ENCODE data around the gene CEP295NL.

Gene CEP295NL

DNA sequence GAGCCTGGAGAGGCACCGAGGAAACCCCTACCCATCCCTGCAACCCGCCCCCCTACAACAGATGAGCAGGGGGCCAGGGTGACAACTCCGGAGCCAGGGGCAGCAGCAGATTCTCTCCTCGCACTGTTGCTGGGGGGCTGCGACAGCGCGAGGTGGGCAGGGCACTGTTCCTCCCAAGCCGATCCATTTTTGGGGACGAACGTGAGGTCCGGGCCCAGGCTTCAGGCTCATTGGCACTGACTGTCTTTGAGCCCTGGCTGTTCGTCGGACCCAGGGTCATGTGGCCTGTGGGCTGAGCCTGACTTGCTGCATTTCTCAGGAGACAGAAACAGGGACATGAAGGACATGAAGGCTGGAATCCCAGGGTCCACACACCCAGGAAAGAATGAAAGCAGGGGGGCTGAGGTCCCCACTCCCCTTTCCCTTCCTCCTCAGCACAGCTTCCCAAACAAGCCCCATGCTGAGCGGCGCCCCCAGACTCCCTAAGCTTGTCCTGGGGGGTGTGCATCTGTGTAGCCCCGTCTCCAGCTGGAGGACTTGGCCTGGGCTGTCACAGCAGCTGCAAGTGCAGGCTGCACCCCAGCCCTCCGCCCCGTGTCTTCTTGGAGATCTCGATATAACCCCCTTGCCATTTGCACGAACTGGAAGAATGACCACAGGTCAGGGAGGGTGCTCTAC lies 18.7 kb downstream of the CEP295NL start:
- peaks cover under 1% of the 10 kb centered on the region; the same call in 1 of the 2 replicates for H3K27me3 ChIP-seq (replicated peaks; ENCODE audit: control insufficient read depth, insufficient read depth, low read length)
- DNase-seq (ENCODE audit: extremely low read depth, insufficient read length) = no peak
- TF ChIP-seq, protein P1, sequence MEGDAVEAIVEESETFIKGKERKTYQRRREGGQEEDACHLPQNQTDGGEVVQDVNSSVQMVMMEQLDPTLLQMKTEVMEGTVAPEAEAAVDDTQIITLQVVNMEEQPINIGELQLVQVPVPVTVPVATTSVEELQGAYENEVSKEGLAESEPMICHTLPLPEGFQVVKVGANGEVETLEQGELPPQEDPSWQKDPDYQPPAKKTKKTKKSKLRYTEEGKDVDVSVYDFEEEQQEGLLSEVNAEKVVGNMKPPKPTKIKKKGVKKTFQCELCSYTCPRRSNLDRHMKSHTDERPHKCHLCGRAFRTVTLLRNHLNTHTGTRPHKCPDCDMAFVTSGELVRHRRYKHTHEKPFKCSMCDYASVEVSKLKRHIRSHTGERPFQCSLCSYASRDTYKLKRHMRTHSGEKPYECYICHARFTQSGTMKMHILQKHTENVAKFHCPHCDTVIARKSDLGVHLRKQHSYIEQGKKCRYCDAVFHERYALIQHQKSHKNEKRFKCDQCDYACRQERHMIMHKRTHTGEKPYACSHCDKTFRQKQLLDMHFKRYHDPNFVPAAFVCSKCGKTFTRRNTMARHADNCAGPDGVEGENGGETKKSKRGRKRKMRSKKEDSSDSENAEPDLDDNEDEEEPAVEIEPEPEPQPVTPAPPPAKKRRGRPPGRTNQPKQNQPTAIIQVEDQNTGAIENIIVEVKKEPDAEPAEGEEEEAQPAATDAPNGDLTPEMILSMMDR (IDR thresholded peaks at IDR 0.05; ENCODE audit: insufficient read depth, low read length, poor library complexity, severe bottlenecking) = no peak
- H3K4me3 ChIP-seq (replicated peaks; ENCODE audit: low read depth, low read length) = no peak overlapping the region
- H3K36me3 ChIP-seq (ENCODE audit: control insufficient read depth, insufficient read depth, low read length) = no peaks in the 10 kb centered on the region

DNA sequence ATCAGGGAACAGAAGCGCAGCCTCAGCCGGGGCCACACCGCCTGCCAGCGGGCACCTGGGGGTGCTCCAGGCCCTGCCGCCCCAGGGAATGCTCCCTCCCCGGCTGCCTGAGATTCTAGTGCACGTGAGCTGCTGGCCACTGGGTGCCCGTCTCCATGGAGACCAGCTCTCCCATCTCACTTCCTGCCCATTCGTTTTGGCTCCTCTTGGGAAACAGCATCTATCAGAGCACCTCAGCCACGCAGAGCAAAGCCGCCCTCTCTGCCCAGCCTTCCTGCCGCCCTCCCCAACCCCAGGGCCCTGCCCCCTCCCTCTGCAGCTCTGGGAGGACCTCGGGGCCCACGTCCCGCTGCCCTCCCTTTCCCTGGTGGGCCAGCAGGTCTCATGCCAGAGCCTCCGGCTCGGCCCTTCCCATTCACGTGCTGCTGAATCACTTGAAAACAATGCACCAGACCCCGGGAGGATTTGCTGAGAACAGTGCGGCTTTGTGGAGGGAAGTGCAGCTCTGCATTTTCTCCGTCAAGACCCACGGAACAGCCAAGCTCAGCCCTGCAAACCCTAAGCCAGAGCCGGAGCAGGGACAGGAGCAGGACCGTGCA lies 19.4 kb downstream of the CEP295NL start:
- DNase-seq (ENCODE audit: extremely low read depth, insufficient read length) = no peak
- peaks cover 3% of the 10 kb centered on the region for H3K27me3 ChIP-seq (replicated peaks; ENCODE audit: control insufficient read depth, insufficient read depth, low read length)
- H3K36me3 ChIP-seq (ENCODE audit: control insufficient read depth, insufficient read depth, low read length) = no peaks in the 10 kb centered on the region
- TF ChIP-seq, protein P1 (IDR thresholded peaks at IDR 0.05; ENCODE audit: insufficient read depth, low read length, poor library complexity, severe bottlenecking) = no peak
- no peak overlapping the region for H3K4me3 ChIP-seq (replicated peaks; ENCODE audit: low read depth, low read length)

DNA sequence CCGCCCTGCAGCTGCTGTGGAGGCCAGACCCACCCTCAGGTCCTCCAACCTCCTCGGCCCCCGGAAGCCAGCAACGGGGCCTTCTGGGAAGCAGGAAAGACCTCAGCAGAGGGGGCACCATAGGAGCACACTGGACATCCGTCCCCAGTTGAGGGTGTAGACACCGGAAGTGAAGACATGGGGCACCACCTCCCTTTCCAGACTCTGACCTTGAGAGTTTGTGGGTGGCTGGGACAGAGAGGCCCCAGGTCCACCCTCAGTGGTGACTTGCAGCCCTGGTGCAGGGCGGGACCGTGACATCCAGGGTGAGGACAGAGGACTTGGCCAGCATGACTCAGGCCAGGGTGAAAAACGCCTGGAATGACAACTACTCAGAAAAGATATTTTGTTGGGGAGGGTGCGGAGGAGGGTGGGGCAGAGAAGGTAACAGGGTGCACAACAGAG lies 19.9 kb downstream of the CEP295NL start:
- H3K27me3 ChIP-seq (replicated peaks; ENCODE audit: control insufficient read depth, insufficient read depth, low read length) = peaks cover 3% of the 10 kb centered on the region
- DNase-seq (ENCODE audit: extremely low read depth, insufficient read length) = no peak
- TF ChIP-seq, protein P1 (IDR thresholded peaks at IDR 0.05; ENCODE audit: insufficient read depth, low read length, poor library complexity, severe bottlenecking) = no peak
- H3K4me3 ChIP-seq (replicated peaks; ENCODE audit: low read depth, low read length) = no peak overlapping the region
- no peaks in the 10 kb centered on the region for H3K36me3 ChIP-seq (ENCODE audit: control insufficient read depth, insufficient read depth, low read length)

DNA sequence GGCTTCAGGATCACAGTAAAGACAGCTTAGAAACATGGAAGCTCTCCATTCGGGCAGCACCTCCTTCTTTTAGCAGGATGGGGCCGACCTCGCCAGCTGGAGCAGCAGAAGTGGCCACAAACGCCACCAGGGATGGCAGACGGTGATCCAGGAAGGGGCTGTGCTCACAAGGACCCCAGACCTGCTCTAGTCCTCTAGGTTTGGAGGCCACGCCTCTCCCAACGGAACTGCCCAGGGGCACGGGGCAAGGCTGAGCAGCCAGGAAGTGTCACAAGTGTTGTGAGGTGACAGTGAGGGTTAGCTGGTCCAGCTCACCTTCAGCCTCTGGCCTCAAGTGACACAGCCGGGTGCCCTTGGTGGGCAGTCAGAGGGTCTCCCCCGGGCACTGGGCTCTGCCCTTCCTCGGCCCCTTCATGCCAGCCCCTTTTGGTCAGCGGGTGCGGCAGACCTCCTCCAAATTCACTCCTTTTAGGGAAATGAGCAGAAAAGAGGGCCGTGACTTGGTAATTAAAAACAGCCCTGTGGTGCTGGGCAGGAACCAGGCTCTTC lies 20.4 kb downstream of the CEP295NL start:
- Histone ChIP-seq H3K36me3 (ENCODE audit: control insufficient read depth, insufficient read depth, low read length) (no peaks in the 10 kb centered on the region), H3K4me3 (replicated peaks; ENCODE audit: low read depth, low read length) (no peak overlapping the region), H3K27me3 (replicated peaks; ENCODE audit: control insufficient read depth, insufficient read depth, low read length) (peaks cover 3% of the 10 kb centered on the region)
- no peak for DNase-seq (ENCODE audit: extremely low read depth, insufficient read length)
- TF ChIP-seq, protein P1 (IDR thresholded peaks at IDR 0.05; ENCODE audit: insufficient read depth, low read length, poor library complexity, severe bottlenecking) = no peak

DNA sequence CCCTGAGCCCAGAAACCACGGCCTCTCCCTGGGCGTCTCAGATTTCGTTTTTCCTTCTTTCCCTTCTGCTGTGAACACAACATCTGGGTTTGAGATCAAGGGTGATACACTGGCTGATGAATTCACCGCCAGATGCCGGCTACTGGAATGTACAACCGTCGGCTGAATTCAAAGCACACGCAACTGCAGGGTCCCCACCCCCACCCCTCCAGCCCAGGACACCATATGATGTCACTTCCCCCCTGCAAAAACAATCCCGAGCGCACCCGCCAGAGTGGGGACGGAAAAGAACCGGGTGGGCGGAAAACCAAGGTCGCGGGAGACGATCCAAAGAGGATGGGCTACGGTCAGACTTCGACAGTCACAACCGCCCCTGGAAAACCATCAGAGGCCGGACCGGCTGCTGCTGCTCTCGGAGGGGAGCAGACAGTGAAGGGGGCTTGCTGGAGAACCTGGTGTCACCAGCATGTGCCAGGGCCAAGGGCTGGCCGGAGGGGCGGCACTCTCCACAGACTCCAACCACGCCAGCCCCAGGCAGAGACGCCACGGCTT lies 23.3 kb downstream of the CEP295NL start:
- Histone ChIP-seq H3K36me3 (ENCODE audit: control insufficient read depth, insufficient read depth, low read length) (no peaks in the 10 kb centered on the region), H3K27me3 (replicated peaks; ENCODE audit: control insufficient read depth, insufficient read depth, low read length) (peaks cover 3% of the 10 kb centered on the region), H3K4me3 (replicated peaks; ENCODE audit: low read depth, low read length) (no peak overlapping the region)
- TF ChIP-seq, protein P1 (IDR thresholded peaks at IDR 0.05; ENCODE audit: insufficient read depth, low read length, poor library complexity, severe bottlenecking) = no peak
- no peak for DNase-seq (ENCODE audit: extremely low read depth, insufficient read length)

Data from GM06990 (cell line).